SK-MEL-5 (cell line): Measurements from ENCODE around the gene EXPH5. TPM values are rescaled to one million over a fixed set of nuclear protein-coding genes. Genes with fewer than 3 reads are reported as not detected.
"Not testable (repeated sequence)": the region's sequence is repeated elsewhere in the genome, so short reads cannot be mapped to it uniquely, and the experiment has no call there.

Experiments used
- DNase-seq: peaks from one replicate; pipeline ENCODE4 v3.0.0-alpha.2; 2016; ENCODE audit warnings: low read depth, low spot score
- in situ Hi-C: cut with HindIII; loops from 2 replicates; pipeline ENCODE4 v1.10.0; 2016; ENCODE audit warnings: low sequenced_read_pairs, high pct_unique_total_duplicates, low pct_unique_long_range_greater_than_20kb
- total RNA-seq: library from RNA; depleted of rRNA; stranded (reverse); fragments of >200 nt; shearing (Covaris generic); gene quantifications from 2 replicates; pipeline ENCODE4 v1.2.3, GENCODE V29; 2014

EXPH5 gene
- total RNA-seq, 1 experiment from 2014 or later = 0.71 TPM

- no peak for DNase-seq
- in situ Hi-C loops = no loop called here
These were observed 20.5 kb upstream of the EXPH5 start for GRCh38 chr11:108614086-108614485.

GRCh38 chr11:108609682-108610081 is 16.1 kb upstream of the EXPH5 start:
- peak; percentile 14 for DNase-seq
- in situ Hi-C loops = no loop called here

- in situ Hi-C loops = no loop called here
- no peak for DNase-seq
These were observed 15.0 kb upstream of the EXPH5 start for GRCh38 chr11:108608548-108608947.

GRCh38 chr11:108606495-108607160 is 13.1 kb upstream of the EXPH5 start:
- no peak for DNase-seq
- in situ Hi-C loops = no loop called here

GRCh38 chr11:108606070-108606469 is 12.5 kb upstream of the EXPH5 start:
- in situ Hi-C loops = no loop called here
- DNase-seq = no peak

GRCh38 chr11:108602818-108603217 is 9.2 kb upstream of the EXPH5 start:
- in situ Hi-C loops = not testable (repeated sequence)
- peak; percentile 48 for DNase-seq

- DNase-seq = no peak
- in situ Hi-C loops = no loop called here
These were observed 7.6 kb upstream of the EXPH5 start for GRCh38 chr11:108601150-108601549.

DNA sequence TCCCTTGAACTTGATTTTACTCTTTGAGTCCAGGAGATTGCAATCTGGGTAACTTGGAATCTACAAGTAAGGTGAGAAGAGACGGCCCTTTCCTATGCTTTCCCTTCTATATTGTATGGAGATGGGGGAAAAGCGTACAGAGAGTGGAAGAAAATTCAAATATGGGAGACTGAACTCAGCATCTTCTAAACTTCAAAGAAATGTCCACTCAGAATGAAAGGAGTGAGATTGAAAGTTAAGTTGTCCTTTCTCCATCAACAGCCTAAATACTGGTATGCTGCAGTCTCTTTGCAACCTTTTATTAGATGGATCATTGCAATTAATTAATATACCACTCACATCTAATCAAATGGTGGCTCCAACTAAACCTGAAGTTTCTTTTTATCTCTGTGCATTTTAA is 6.4 kb upstream of the EXPH5 start:
- in situ Hi-C loops = no loop called here
- DNase-seq = no peak

GRCh38 chr11:108597736-108598355 is 4.3 kb upstream of the EXPH5 start:
- in situ Hi-C loops = no loop called here
- DNase-seq = no peak

- in situ Hi-C loops = no loop called here
- DNase-seq = no peak
These were observed 3.1 kb upstream of the EXPH5 start for GRCh38 chr11:108596701-108597100.

DNA sequence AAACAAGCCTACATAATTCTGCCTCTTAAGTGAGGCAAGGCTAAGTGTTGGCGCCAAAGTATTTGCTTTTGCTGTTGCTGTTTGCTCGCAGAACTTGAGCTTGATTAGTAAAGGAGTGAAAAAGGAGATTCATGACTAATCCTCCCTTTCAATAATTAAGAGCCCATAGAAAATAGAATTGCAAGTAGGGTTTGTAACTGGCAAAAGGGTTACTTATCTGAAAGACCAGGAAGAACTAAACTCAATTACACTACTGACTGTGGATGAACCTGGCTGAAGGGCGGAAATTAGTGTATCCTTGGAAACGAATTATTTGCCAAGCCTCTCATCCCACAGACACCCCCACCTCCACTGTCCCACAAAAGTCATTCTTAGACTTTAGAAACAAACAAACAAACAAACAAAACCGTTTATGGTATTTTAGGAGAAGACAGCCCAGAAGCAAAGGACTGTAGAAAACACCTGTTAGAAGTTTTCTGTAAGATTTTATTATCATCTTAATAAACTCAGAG is 411 bp upstream of the EXPH5 start:
- DNase-seq = no peak
- in situ Hi-C loops = no loop called here

- DNase-seq = no peak
- in situ Hi-C loops = no loop called here
These were observed 866 bp downstream of the EXPH5 start for GRCh38 chr11:108592591-108593213.

- DNase-seq = no peak
- in situ Hi-C loops = no loop called here
These were observed 1.7 kb downstream of the EXPH5 start for GRCh38 chr11:108591893-108592292.

DNA sequence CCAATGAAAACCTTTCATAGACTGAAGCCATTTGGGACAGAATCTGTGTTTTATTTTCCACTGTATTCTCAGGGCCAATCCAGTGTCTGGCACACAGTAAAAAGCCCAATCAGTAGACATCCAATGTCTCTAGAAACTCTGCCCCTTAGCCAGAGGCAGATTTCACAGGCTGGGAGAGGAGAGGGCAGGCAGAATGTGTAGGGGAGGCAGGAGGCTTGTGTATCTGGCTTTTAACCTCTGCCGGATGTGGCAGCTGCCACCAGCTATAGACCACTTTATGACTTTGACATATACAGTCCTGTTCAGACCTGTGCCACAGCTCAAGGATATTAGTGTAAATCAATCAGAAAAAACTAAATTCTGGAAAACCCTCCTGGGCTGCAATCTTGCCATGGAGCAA is 4.4 kb downstream of the EXPH5 start:
- in situ Hi-C loops = no loop called here
- DNase-seq = peak; percentile 9

GRCh38 chr11:108588287-108588686 is 5.3 kb downstream of the EXPH5 start:
- in situ Hi-C loops = no loop called here
- peak; percentile 12 for DNase-seq

GRCh38 chr11:108587109-108587508 is 6.5 kb downstream of the EXPH5 start:
- in situ Hi-C loops = no loop called here
- DNase-seq = no peak

DNA sequence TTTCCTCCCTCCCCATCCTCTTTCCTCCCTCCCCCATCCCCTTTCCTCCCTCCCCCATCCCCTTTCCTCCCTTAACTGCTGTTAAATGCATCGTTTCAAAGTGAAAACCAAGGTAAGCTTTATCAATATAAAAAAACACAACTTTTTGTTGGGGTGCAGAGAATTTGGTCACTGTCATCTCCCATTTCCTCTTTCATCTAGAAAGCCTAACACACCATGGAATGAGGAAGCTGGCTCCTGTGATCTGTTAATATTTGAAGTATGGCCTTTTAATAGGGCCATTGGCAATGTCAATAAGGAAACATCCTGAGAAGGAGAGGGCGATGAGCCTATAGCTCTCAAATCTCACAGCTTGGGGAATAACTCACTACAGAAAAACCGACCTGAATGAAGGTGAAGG is 7.0 kb downstream of the EXPH5 start:
- in situ Hi-C loops = no loop called here
- DNase-seq = no peak

DNA sequence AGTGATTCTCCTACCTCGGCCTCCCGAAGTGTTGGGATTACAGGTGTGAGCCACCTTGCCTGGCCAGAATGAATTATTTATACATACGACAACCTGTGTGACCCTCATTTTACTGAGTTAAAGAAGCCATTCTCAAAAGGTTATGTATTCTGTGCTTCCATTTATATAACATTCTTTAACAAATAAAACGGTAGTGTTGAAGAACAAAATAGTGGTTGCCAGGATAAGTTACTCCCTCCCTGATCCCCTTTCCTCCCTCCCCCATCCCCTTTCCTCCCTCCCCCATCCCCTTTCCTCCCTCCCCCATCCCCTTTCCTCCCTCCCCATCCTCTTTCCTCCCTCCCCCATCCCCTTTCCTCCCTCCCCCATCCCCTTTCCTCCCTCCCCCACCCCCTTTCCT is 7.4 kb downstream of the EXPH5 start:
- DNase-seq, in situ Hi-C loops: not testable (repeated sequence)

DNA sequence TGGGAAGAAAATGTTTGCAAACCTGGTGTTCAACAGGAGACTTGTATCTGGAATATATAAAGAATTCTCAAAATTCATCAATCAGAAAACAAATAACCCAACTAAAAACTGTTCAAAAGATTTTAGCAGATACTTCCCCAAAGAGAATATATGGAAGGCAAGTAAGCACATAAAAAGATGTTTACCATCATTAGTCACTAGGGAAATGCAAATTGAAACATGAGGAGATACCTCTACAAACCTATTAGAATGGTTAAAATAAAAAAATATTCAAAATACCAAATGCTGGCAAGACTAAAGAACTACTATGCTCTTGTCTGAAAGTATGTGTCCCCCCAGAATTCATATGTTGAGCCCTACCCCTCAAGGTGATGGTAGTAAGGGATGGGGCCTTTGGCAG is 8.6 kb downstream of the EXPH5 start:
- DNase-seq = no peak
- in situ Hi-C loops = no loop called here
